ENCODE data around the gene AOX1.
A peak's percentile ranks its signal among the peaks of the same experiment; 100 is the strongest.
"Not testable (repeated sequence)": the region's sequence is repeated elsewhere in the genome, so short reads cannot be mapped to it uniquely, and the experiment has no call there.

Gene AOX1

DNA sequence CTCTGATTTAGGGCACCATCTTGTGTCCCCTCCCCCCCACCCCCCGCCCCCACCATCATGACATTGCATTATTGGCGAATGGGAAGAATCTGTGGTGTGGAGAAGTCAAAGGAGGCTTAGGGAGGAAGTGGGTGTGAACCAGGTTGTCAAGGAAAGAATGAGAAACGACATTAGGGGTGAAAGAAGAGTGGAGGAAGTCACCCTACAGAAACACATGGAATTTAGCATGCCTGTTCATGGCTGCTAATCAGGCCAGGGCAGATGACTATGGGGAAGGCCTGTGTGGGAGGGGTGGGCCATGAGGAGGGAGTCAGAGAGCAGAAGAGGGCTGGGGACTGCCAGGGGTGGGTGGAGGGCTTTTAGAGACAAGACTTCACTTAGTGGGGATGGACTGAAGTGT, 81.6 kb downstream of the AOX1 start:
- DNase-seq (ENCODE audit: low read depth) = no peak

- DNase-seq (ENCODE audit: low read depth) = no peak
Measured at GRCh38 chr2:200668478-200668877, 82.7 kb downstream of the AOX1 start.

GRCh38 chr2:200669308-200669707, 83.5 kb downstream of the AOX1 start:
- no peak for DNase-seq (ENCODE audit: low read depth)

DNA sequence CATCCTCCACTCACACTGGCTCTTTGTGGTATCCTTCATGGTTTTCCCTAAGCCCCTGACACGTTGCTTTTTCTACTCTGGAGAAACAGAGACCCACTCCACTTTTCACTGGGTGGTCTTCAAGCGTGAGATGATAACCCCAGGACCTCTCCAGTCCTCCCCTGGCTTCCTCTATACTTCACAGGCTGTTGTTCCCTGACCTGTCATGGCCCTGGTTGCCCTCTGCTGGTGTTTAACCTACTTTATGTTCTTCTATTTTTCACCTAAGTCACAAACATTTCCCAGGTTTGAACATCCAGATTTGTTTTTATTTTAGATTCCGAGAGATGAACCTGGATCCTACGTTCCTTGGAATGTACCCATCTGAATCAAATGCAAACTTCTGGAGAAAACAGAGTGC, 84.5 kb downstream of the AOX1 start:
- no peak for DNase-seq (ENCODE audit: low read depth)

GRCh38 chr2:200670751-200671150, 84.9 kb downstream of the AOX1 start:
- DNase-seq (ENCODE audit: low read depth) = no peak

- no peak for DNase-seq (ENCODE audit: low read depth)
Measured at GRCh38 chr2:200673191-200673590, 87.4 kb downstream of the AOX1 start.

- DNase-seq (ENCODE audit: low read depth) = no peak
Measured at GRCh38 chr2:200674837-200675236, 89.0 kb downstream of the AOX1 start.

- DNase-seq (ENCODE audit: low read depth) = no peak
Measured at GRCh38 chr2:200677171-200677570, 91.4 kb downstream of the AOX1 start.

- DNase-seq (ENCODE audit: low read depth) = peak; percentile 47
Measured at GRCh38 chr2:200677721-200678532, 92.1 kb downstream of the AOX1 start.

DNA sequence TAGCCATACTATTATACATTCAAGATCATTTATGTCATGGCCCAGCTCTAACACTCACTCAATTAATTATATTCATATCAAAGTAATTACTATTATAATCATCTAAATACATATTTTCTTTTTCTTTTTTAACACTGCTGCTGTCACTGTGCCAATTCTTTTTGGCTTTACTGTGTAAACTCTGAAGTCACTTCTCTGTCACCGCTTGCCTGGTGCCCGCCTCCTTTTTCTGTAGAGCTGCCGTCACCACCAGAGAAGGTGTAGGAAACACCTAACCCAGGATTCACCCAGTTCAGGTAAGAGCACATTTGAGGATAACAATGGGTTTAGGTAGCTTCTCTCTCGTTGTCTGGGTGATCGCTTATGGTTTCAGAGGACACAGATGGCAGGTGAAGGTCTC, 93.3 kb downstream of the AOX1 start:
- no peak for DNase-seq (ENCODE audit: low read depth)

- DNase-seq (ENCODE audit: low read depth) = no peak
Measured at GRCh38 chr2:200679535-200679934, 93.7 kb downstream of the AOX1 start.

- no peak for DNase-seq (ENCODE audit: low read depth)
Measured at GRCh38 chr2:200681697-200682096, 95.9 kb downstream of the AOX1 start.

- not testable (repeated sequence) for DNase-seq (ENCODE audit: low read depth)
Measured at GRCh38 chr2:200682407-200682806, 96.6 kb downstream of the AOX1 start.

DNA sequence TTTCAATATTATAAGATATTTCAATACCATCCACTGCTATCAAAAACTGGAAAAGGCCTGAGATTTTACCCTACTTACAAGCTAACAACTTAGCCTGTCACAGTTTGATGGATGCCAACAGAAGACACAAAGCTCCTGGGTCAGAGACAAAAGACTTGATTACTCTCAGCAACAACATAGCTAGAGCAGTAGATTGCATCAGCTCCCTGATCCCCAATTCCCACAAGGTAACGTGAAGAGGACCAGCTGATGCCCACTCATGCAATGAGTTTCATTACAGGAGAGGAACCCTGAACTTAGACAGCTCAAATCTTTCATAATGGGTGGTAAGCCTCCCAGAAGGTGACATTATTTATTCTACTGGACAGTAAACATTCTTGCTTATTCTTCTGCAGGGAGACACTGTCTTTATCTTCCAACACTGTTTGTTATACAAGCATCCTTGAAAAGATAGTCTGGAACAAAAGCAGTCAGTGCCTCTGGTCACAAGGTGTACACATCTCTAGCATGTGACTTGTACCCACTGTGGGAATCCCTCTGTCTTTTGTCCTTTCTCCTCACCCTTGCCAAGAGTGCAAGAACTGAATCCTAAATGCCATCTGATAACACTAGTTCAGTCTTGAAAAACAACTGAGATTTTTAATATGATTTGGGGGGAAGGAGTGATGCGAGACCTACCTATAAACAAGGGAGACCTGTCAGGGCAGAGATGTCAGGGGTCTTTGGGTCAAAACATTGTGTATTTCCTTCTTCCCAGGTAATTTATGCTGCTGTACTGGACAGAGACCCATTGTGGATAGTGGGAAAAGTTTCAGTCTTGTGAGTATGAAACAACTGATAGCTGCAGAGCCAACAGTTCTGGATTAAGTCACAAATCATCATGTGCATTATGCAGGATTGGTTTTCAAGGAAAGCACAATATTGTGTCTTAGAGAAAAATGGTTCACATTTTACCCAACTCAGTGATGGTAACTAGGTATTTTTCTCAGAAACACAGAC, 102.4 kb downstream of the AOX1 start:
- DNase-seq (ENCODE audit: low read depth) = no peak

DNA sequence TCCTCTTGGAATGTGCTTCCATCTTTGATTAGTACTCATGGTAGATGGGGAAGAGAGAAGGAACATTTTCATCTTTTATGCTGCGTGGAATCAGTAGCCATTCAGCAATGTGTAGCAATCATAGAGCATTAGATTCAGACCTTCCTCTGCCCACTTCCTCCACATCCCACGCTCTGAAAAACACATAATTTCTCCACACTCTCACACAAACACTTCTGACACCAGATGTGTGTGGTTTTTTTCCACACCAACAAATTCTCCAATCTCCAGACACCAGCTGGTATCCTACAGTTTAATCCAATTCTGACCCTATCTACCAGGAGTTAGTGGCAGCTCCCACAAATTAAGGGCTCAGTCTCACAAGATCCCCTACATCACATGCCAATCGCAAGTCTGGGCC, 103.3 kb downstream of the AOX1 start:
- no peak for DNase-seq (ENCODE audit: low read depth)

GRCh38 chr2:200693836-200694470, 108.1 kb downstream of the AOX1 start:
- DNase-seq (ENCODE audit: low read depth) = no peak

GRCh38 chr2:200695191-200695590, 109.4 kb downstream of the AOX1 start:
- DNase-seq (ENCODE audit: low read depth) = no peak

DNA sequence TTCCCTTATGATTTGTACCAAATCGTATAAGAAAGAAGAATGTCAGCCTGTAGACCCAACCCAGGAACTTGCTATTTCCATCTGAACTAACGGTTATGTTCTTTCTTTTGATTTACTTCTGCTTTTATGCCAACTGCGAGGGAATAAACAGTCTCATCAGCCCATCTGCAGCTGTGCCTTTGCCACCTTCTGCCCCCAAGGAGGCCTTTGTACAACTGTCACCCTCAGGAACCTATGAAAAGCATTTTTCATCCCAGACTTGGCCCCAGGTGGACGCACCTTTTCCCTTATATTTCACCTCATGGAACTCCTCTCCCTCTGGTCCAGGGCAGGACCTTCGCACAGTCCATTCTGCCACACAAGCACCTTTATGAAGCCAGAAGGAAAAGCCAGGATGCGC, 109.8 kb downstream of the AOX1 start:
- DNase-seq (ENCODE audit: low read depth) = no peak

DNA sequence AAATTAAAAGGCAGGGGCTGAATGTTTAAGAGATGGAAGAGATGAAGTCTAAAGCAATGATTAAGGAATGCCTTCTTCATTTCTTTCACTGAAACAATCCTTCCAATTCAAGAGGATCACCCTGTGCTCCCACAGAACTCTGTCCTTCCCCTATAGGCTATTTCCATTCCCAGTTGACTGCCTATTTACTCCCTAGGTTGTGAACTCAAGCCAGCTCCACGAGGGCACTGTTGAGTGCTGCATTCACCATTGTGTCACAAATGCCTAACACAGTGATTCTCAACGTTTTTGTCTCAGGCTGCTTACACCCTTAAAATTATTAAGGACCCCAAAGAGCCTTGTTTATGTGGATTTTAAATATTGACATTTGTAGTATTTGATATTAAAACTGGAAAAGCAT, 112.4 kb downstream of the AOX1 start:
- DNase-seq (ENCODE audit: low read depth) = no peak

DNA sequence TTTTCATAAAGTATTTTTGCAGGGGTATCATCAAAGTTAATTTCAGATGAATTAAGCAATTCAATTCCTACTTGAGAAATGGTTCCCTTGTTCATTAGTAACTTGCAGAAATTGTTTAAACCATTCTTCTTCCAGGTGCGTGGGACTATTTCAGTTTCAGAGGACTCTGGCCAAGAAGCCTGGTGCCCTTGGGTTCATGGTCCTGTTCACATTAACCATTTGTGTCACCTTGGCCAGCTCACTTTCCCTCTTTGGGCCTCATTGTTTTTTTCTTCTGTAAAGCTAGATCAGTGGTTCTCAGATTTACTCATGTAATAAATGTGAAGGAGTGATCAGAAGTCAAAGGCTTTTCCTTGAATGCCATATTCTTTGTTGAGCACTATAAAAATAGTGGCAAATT, 113.5 kb downstream of the AOX1 start:
- no peak for DNase-seq (ENCODE audit: low read depth)

DNA sequence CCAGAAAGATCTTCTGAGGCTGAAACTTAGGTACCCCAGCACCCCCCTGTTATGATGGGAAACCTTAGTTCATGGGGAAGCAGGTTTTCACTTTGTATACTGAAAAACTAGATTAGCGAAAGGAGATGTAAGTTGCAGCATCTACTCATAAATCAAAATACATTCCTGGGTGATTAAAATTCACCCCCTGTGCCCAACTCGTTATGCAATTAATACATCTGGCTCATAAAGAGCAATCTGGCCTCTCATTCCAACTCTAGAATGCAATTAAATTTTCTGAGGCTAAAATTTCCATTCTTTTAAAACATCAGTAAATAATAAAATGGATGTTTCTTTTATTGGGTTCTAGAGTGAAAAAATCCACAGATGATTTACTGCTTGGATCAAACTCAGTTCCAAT, 115.0 kb downstream of the AOX1 start:
- no peak for DNase-seq (ENCODE audit: low read depth)

DNA sequence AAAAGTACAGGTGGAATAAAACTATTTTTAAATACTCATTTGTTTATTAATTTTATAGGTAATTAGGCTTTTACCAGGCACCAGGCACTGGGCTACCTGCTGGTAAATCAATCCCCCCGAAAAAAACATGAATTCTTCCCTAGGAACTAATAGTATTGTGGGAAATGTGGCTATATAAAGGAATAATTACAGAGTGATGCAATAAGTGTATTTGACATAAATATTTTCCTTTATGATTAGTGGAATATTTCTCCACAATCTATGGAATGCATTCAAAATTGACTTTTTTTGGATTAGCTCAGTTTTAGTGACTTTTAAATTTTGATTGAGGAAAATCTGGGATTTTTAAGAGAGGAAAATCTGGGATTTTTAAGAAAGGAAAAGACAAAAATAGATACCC, 116.2 kb downstream of the AOX1 start:
- DNase-seq (ENCODE audit: low read depth) = no peak
